Measurements from ENCODE around the gene CCNE1. TPM values are rescaled to one million over a fixed set of nuclear protein-coding genes. Genes with fewer than 3 reads are reported as not detected.

CCNE1 gene
- total and polyA plus RNA-seq, 2 experiments from 2014 or later, result 26.1 to 38.3 TPM

- Histone ChIP-seq H3F3A (replicated peaks; ENCODE audit: low read depth) (no peaks in the 10 kb centered on the region), H3K9me2 (ENCODE audit: insufficient read depth) (no peaks in the 10 kb centered on the region), H3K79me2 (replicated peaks; ENCODE audit: insufficient read depth) (no peaks in the 10 kb centered on the region), H2AFZ (no peak overlapping the region), H3K36me3 (ENCODE audit: insufficient read depth) (no peaks in the 10 kb centered on the region), H3K4me3 (no peak overlapping the region), H3K27ac (ENCODE audit: low read depth) (no peak overlapping the region), H3K4me2 (no peak overlapping the region), H4K20me1 (replicated peaks; ENCODE audit: insufficient read depth) (no peaks in the 10 kb centered on the region), H3K27me3 (ENCODE audit: insufficient read depth) (no peaks in the 10 kb centered on the region), H3K4me1 (ENCODE audit: insufficient read depth) (no peaks in the 10 kb centered on the region)
- H3K36me3 Mint-ChIP-seq (ENCODE audit: low read depth), result no peaks in the 10 kb centered on the region
- DNase-seq (ENCODE audit: low spot score), result no peak
- H3K9me3 Mint-ChIP-seq, result no peaks in the 10 kb centered on the region
- H3K4me3 Mint-ChIP-seq, result no peak overlapping the region
- TF ChIP-seq ETS1 (IDR thresholded peaks at IDR 0.05) (no peak), REST (IDR thresholded peaks at IDR 0.05; ENCODE audit: unreplicated experiment) (no peak), CTCF (conservative IDR thresholded peaks at IDR 0.05; ENCODE audit: low read depth in 2 of 2) (no peak), ZNF331 (CRISPR knock-in tag; IDR thresholded peaks at IDR 0.05; ENCODE audit: low read depth) (no peak), EZH2 (IDR thresholded peaks at IDR 0.05; ENCODE audit: low read depth, unreplicated experiment) (no peak), ZNF114 (CRISPR knock-in tag; IDR thresholded peaks at IDR 0.05) (no peak), EZH2phosphoT487 (IDR thresholded peaks at IDR 0.05; ENCODE audit: unreplicated experiment) (no peak), NANOG (IDR thresholded peaks at IDR 0.05; ENCODE audit: borderline replicate concordance) (no peak), ZNF462 (CRISPR knock-in tag; IDR thresholded peaks at IDR 0.05) (no peak), POLR2AphosphoS5 (IDR thresholded peaks at IDR 0.05; ENCODE audit: low read depth) (no peak)
- H3K4me1 Mint-ChIP-seq, result peaks cover 6% of the 10 kb centered on the region; the same call in 1 of the 3 replicates
- H3K27ac Mint-ChIP-seq, result no peak overlapping the region
- ATAC-seq, result no peak
- H3K27me3 Mint-ChIP-seq (ENCODE audit: insufficient read depth, low read depth, poor library complexity), result peaks cover 10% of the 10 kb centered on the region
Measured at GRCh38 chr19:29763196-29763595, 48.6 kb upstream of the CCNE1 start.
